PFSK-1 (cell line): ENCODE measurements around the gene FYN.

Source experiments
- FOXP2 ChIP-seq: optimal IDR thresholded peaks from 2 replicates; pipeline ENCODE3; 2011; ENCODE audit warnings: borderline replicate concordance, control low read depth, inconsistent platforms; ENCODE audit not compliant: insufficient read depth; ENCODE audit errors: extremely low read length, extremely low read depth
- POLR2AphosphoS5 ChIP-seq: IDR thresholded peaks from 2 replicates; pipeline ENCODE4 v1.6.1; 2012; ENCODE audit warnings: low read depth, mild to moderate bottlenecking, control low read depth, low read length, moderate library complexity
- REST ChIP-seq, 2 experiments: IDR thresholded peaks; 2 replicates each; pipeline versions ENCODE4 v1.6.1 to v1.8.0; 2011 to 2012; ENCODE audit warnings: low read depth in 2 of 2, low read length in 2 of 2, control low read depth in 1 of 2, inconsistent platforms in 1 of 2, mild to moderate bottlenecking in 1 of 2, moderate library complexity in 1 of 2; ENCODE audit not compliant: insufficient read depth in 1 of 2
- SIN3A ChIP-seq: IDR thresholded peaks from 2 replicates; pipeline ENCODE4 v1.6.1; 2012; ENCODE audit warnings: mild to moderate bottlenecking, low read length, moderate library complexity, borderline replicate concordance; ENCODE audit not compliant: insufficient read depth
- TAF1 ChIP-seq: IDR thresholded peaks from 2 replicates; pipeline ENCODE4 v1.6.1; 2012; ENCODE audit warnings: low read length, control low read depth, borderline replicate concordance; ENCODE audit not compliant: insufficient read depth

The FYN gene

DNA sequence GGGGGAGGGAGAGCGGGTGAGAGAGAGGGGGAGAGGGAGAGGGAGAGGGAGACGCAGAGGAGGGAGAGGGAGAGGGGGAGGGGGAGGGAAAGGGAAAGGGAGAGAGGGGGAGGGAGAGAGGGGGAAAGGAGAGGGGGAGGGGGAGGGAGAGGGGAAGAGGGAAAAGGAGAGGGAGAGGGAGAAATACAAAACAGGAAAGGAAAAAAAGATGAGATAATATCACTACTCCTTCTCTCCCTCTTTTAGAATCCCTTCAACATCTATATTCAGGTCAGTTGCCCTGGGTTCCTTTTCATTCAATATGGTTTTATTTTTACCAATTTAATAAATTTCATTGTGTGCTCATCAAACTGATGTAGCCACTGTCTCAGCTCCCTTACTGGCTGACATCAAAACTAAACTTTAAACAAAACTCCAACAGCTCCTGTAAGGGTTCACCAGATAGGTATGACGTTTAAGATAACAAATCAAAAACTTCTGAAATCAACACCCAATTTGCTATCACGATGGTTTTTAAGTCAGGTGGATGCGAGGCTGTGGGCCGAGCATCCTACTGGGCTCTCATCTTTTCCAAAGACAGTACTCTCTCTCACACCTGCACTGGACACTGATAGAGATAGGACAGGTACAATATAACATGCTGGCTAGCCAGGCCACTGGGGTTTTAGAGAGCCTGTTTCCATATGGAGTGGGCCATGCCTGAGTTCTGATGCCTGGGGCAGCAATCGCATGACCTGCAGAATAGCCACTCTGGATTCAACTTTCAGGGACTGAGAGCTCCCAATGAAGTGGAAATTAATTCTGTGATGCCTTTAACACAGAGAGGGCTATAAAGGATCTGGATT, 99.5 kb downstream of the FYN start:
- TF ChIP-seq SIN3A (no peak), POLR2AphosphoS5 (no peak), REST (IDR thresholded peaks at IDR 0.05; ENCODE audit: insufficient read depth in 1 of 2, low read depth in 2 of 2, low read length in 2 of 2) (no peak), FOXP2 (no peak), TAF1 (no peak)

- TF ChIP-seq FOXP2 (no peak), TAF1 (no peak), REST (IDR thresholded peaks at IDR 0.05; ENCODE audit: insufficient read depth in 1 of 2, low read depth in 2 of 2, low read length in 2 of 2) (no peak), SIN3A (no peak), POLR2AphosphoS5 (no peak)
These were observed 100.9 kb downstream of the FYN start for GRCh38 chr6:111772381-111772780.

DNA sequence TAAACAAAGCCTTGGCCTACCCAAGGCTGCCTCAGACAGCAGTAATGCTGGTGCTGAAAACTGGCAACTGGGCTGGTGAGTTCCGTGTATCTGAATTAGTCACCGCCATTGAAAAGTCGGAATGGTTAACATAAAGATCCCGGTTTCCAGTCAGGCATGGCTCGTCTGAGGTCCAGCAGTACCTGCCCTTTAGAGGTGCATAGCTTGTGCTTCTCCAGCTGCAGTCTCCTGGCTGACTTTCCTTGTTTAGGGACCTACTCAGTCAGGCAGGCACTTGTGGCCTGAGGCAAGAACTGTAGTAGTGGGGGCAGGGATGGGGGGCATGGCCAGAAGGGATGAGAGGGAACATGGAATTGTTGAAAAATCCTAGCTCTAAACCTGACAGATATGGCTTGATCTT, 101.6 kb downstream of the FYN start:
- TF ChIP-seq FOXP2 (no peak), SIN3A (no peak), REST (IDR thresholded peaks at IDR 0.05; ENCODE audit: insufficient read depth in 1 of 2, low read depth in 2 of 2, low read length in 2 of 2) (no peak), TAF1 (no peak), POLR2AphosphoS5 (no peak)

DNA sequence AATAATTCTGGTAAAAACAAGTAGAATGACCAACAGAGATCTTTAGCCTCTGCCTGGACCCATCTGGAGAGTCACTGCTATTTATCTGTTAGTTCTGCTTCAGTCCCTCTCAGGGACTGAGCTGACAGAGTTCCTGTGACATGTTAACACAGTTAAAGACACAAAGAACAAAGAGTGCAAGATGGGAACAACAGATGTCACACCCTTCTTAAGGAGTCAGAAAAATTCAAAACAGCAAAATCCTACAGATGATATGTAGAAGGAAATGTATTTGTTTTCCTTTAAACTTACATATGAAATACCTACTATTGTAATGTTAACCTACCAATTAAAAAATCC, 102.2 kb downstream of the FYN start:
- TF ChIP-seq FOXP2 (no peak), TAF1 (no peak), POLR2AphosphoS5 (no peak), SIN3A (no peak), REST (IDR thresholded peaks at IDR 0.05; ENCODE audit: insufficient read depth in 1 of 2, low read depth in 2 of 2, low read length in 2 of 2) (no peak)
